ENCODE results near the gene MAG. TPM values are rescaled to one million over a fixed set of nuclear protein-coding genes. Genes with fewer than 3 reads are reported as not detected.

MAG gene, protein sequence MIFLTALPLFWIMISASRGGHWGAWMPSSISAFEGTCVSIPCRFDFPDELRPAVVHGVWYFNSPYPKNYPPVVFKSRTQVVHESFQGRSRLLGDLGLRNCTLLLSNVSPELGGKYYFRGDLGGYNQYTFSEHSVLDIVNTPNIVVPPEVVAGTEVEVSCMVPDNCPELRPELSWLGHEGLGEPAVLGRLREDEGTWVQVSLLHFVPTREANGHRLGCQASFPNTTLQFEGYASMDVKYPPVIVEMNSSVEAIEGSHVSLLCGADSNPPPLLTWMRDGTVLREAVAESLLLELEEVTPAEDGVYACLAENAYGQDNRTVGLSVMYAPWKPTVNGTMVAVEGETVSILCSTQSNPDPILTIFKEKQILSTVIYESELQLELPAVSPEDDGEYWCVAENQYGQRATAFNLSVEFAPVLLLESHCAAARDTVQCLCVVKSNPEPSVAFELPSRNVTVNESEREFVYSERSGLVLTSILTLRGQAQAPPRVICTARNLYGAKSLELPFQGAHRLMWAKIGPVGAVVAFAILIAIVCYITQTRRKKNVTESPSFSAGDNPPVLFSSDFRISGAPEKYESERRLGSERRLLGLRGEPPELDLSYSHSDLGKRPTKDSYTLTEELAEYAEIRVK
- total RNA-seq (2021; ENCODE audit: unreplicated experiment): 0.17 TPM
- 0.06 and 0.23 TPM in 2 replicates for polyA plus RNA-seq (2012)
- percentile 7 among the genes with signal in this experiment for Bru-seq, nascent RNA
- BruChase-seq, experiment 1, labeled RNA remaining after a 6-hour chase: percentile 8 among the genes with signal in this experiment
- BruChase-seq, experiment 2, labeled RNA remaining after a 2-hour chase: percentile 4 among the genes with signal in this experiment
- long read RNA-seq: 0 reads

DNA sequence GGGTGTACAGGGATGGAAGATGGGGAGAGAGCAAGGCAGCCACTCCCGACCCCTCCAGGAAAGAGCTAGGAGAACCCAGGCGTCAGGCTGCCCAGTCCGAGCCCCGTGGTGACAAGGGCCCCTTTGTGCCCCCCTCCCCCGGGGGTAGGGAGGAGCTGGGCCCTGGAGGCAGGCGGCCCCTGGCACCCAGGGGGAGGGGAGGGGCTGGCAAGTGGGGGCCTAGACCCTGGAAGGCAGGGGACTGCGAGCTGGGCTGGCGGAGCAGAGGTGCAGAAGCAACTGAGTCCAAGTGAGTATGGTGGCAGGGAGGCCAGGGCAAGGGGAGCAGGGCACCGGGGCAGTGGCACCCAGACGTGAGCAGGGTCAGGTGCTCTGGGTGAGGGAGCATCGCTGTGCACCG lies at the start of gene MAG:
TSS of gene MAG (plus strand) at position 246 of the 400 bp plus-strand sequence. CDS start 3,248 bp downstream, outside the sequence.
- H3K27me3 ChIP-seq (ENCODE audit: insufficient read depth, low read length): no peaks in the 10 kb centered on the region
- H3K9me3 ChIP-seq (ENCODE audit: control insufficient read depth in 1 of 2, insufficient read depth in 1 of 2, low read depth in 1 of 2, low read length in 2 of 2): no peaks in the 10 kb centered on the region
- RAD21 ChIA-PET (ENCODE audit: low non-redundant PET in 1 of 2, low total read pairs in 2 of 2, uncharacterized antibody in 2 of 2, unreplicated experiment in 2 of 2): no interaction called here
- H4K20me1 ChIP-seq (ENCODE audit: insufficient read depth): no peaks in the 10 kb centered on the region
- BruUV-seq (replicated peaks): no TSS peak
- intact Hi-C loops (cut with micrococcal nuclease): no loop called here
- H2AFZ ChIP-seq (ENCODE audit: low read depth, low read length, poor library complexity, severe bottlenecking): no peak within 1 kb of the TSS
- H3K4me1 ChIP-seq (ENCODE audit: control insufficient read depth in 1 of 2, insufficient read depth in 2 of 2, low read length in 2 of 2): peaks cover 0 to 7% of the 10 kb centered on the region in 2 experiments; a peak in 1 of 4 replicates
- H3K79me2 ChIP-seq (ENCODE audit: insufficient read depth, low read length): no peaks in the 10 kb centered on the region
- H3K9me2 ChIP-seq (ENCODE audit: insufficient read depth): no peaks in the 10 kb centered on the region
- CTCF ChIA-PET: no interaction called here
- no peak for TF ChIP-seq ELF1 (IDR thresholded peaks at IDR 0.05; ENCODE audit: borderline replicate concordance, low read depth)
- TF ChIP-seq EZH2phosphoT487 (IDR thresholded peaks at IDR 0.05; ENCODE audit: borderline replicate concordance): no peak
- TF ChIP-seq YY1 (IDR thresholded peaks at IDR 0.05; ENCODE audit: extremely low read depth, insufficient replicate concordance, low read depth, low read length): no peak
- no peak for TF ChIP-seq ZFX (IDR thresholded peaks at IDR 0.05)
- no peak for TF ChIP-seq SIN3A (IDR thresholded peaks at IDR 0.05; ENCODE audit: low read depth)
- no peak for TF ChIP-seq FOSL1 (IDR thresholded peaks at IDR 0.05; ENCODE audit: low read depth)
- TF ChIP-seq POLR2AphosphoS5 (IDR thresholded peaks at IDR 0.05; ENCODE audit: low read depth, low read length): no peak
- no peak for TF ChIP-seq RAD21 (IDR thresholded peaks at IDR 0.05; ENCODE audit: low read depth)
- TF ChIP-seq POLR2A (IDR thresholded peaks at IDR 0.05; ENCODE audit: borderline replicate concordance, extremely low read depth, insufficient read depth, insufficient read length): no peak
- H3K4me3 ChIP-seq (replicated peaks in 1 of 2; ENCODE audit: low read depth in 1 of 2, low read length in 2 of 2): no peak within 1 kb of the TSS
- POLR2A ChIA-PET: no interaction called here
- no peak within 1 kb of the TSS for H3K27ac ChIP-seq (ENCODE audit: low read depth, low read length)
- H3K36me3 ChIP-seq (ENCODE audit: control insufficient read depth in 1 of 2, insufficient read depth in 2 of 2, low read length in 2 of 2): no peaks in the 10 kb centered on the region
- ATAC-seq: no peak
- no peak for DNase-seq (ENCODE audit: low read depth, low spot score)
- no peak within 1 kb of the TSS for H3K9ac ChIP-seq (ENCODE audit: low read length)
- H3K4me2 ChIP-seq (ENCODE audit: low read length): no peak within 1 kb of the TSS

Measured in HCT116 (cell line).